ENCODE measurements around the gene TFEB.

DNA sequence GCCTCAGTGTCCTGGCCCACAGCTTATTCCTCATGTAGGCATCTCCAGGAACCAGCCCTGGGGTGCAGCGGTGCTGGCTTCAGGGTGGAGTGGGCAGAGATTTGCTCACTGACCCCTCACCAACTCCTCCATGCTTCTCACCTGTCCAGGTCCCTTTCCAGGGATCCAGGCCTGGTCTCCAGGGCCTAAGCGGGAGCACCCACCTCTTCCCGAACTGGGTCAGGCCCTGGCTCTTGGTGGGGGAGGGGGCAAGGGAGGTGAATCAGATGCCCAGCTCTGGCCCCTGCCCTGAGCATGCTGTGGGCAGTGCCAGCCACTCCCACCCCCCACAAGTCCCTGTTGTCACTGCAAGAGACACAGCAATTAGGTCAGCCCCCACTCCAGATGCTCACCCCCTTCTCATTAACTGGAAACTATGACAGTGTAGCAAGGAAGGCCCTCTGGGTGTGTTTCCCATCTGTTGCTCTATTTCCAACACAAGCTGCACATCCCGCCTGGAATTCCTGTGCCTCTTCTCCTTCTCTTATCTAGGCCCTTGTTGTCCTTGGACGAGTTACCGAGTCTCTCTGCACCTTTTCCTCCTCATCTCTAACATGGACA, 60.1 kb downstream of the TFEB start:
- TF ChIP-seq, protein P1, sequence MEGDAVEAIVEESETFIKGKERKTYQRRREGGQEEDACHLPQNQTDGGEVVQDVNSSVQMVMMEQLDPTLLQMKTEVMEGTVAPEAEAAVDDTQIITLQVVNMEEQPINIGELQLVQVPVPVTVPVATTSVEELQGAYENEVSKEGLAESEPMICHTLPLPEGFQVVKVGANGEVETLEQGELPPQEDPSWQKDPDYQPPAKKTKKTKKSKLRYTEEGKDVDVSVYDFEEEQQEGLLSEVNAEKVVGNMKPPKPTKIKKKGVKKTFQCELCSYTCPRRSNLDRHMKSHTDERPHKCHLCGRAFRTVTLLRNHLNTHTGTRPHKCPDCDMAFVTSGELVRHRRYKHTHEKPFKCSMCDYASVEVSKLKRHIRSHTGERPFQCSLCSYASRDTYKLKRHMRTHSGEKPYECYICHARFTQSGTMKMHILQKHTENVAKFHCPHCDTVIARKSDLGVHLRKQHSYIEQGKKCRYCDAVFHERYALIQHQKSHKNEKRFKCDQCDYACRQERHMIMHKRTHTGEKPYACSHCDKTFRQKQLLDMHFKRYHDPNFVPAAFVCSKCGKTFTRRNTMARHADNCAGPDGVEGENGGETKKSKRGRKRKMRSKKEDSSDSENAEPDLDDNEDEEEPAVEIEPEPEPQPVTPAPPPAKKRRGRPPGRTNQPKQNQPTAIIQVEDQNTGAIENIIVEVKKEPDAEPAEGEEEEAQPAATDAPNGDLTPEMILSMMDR (IDR thresholded peaks at IDR 0.05): no peak
- no peak for TF ChIP-seq POLR2A (IDR thresholded peaks at IDR 0.05)
- no peak for TF ChIP-seq POLR2AphosphoS5 (IDR thresholded peaks at IDR 0.05; ENCODE audit: insufficient read depth in 1 of 2, low read depth in 1 of 2)
